ENCODE results near the gene TMC1.

Gene TMC1

DNA sequence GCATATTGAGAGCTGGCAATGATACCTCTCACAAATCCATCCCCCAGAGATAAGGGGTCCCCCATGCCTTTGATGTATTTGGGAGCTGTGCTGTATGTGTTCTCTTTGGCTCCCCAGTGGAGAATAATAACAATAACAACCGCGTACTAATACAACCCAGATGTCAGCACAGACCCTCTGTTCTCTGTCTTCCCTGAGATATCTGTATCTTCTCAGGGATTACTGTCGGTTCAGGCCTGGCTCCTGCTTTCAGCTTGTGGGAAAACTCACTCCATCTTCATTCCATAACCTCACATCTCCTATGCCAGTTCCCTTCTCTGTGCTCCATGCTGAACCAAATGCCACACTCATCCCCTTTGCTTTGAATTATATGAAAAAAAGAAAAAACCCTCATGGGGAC is 76.2 kb downstream of the TMC1 start:
- no peak overlapping the region for H3K4me3 ChIP-seq (ENCODE audit: low read depth in 1 of 5, low read length in 5 of 5)
- no peaks in the 10 kb centered on the region for H3K9me3 ChIP-seq (ENCODE audit: control insufficient read depth in 5 of 5, low read length in 5 of 5)
- no peaks in the 10 kb centered on the region for H3K27me3 ChIP-seq (ENCODE audit: control insufficient read depth in 5 of 5, insufficient read depth in 4 of 5, low read length in 5 of 5)
- no peak overlapping the region for H3K27ac ChIP-seq (ENCODE audit: low read depth, low read length)
- H3K36me3 ChIP-seq (ENCODE audit: control insufficient read depth in 5 of 5, insufficient read depth in 5 of 5, low read length in 5 of 5), result no peaks in the 10 kb centered on the region
- H3K9ac ChIP-seq (ENCODE audit: low read length in 5 of 5), result no peak overlapping the region
- peaks cover 0 to 13% (median 9%) of the 10 kb centered on the region in 5 donors for H3K4me1 ChIP-seq (ENCODE audit: control insufficient read depth in 5 of 5, insufficient read depth in 5 of 5, low read length in 5 of 5)

DNA sequence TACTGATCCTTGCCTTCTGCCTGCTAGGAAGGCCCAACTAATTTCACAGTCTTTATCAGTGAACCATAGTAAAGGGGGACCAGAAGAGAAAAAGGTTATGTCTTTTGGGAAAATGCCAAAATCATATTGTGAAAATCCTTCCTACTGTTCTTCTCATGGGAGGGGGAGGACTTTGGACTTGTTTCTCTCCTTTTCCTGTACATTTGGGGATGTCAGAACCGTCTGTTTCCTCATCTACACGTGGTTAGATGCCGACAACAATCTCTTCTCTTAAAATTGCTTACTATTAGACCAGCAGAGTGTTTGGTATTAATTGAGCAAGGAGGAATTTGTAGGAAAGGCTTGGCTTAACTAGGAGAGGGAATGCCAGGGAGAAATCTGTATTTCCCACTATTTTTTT is 77.2 kb downstream of the TMC1 start:
- Histone ChIP-seq H3K4me3 (ENCODE audit: low read depth in 1 of 5, low read length in 5 of 5) (no peak overlapping the region), H3K27ac (ENCODE audit: low read depth, low read length) (no peak overlapping the region), H3K4me1 (ENCODE audit: control insufficient read depth in 5 of 5, insufficient read depth in 5 of 5, low read length in 5 of 5) (peaks cover 0 to 9% (median 8%) of the 10 kb centered on the region in 5 donors), H3K9ac (ENCODE audit: low read length in 5 of 5) (no peak overlapping the region), H3K9me3 (ENCODE audit: control insufficient read depth in 5 of 5, low read length in 5 of 5) (no peaks in the 10 kb centered on the region), H3K36me3 (ENCODE audit: control insufficient read depth in 5 of 5, insufficient read depth in 5 of 5, low read length in 5 of 5) (no peaks in the 10 kb centered on the region), H3K27me3 (ENCODE audit: control insufficient read depth in 5 of 5, insufficient read depth in 4 of 5, low read length in 5 of 5) (no peaks in the 10 kb centered on the region)

DNA sequence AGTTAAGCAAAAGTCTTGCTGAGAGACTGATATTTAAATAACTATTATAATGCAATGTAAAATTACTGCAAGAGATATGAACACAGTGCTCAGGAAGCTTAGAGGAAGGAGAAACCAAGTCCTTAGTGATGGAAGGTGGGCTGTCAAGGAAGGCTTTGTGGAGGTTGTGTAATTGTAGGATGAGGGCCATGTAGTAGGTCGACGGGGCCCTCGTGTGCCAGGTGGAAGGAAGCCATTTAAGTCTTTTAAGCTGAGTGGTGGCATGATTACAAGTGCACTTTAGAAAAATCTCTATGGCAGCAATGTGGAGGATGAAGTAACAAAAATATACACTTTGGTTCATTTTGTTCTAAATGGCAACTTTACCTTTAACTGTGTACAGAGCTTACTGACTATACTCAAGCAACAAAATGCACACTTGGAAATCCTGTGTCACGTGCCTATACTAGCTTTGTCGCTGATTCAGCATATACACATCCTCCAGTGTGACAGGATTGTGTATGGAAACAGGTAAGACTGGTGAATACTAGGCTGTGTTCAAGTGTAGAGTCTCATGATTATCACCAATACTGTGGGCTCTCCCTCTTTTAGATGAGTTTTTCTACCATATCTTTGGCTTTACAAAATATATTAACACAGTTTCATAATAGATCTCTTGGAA is 78.6 kb downstream of the TMC1 start:
- Histone ChIP-seq H3K27ac (ENCODE audit: low read depth, low read length) (no peak overlapping the region), H3K4me3 (ENCODE audit: low read depth in 1 of 5, low read length in 5 of 5) (no peak overlapping the region), H3K4me1 (ENCODE audit: control insufficient read depth in 5 of 5, insufficient read depth in 5 of 5, low read length in 5 of 5) (peaks cover 0 to 9% (median 8%) of the 10 kb centered on the region in 5 donors), H3K27me3 (ENCODE audit: control insufficient read depth in 5 of 5, insufficient read depth in 4 of 5, low read length in 5 of 5) (no peaks in the 10 kb centered on the region), H3K9ac (ENCODE audit: low read length in 5 of 5) (no peak overlapping the region), H3K9me3 (ENCODE audit: control insufficient read depth in 5 of 5, low read length in 5 of 5) (no peaks in the 10 kb centered on the region), H3K36me3 (ENCODE audit: control insufficient read depth in 5 of 5, insufficient read depth in 5 of 5, low read length in 5 of 5) (no peaks in the 10 kb centered on the region)

DNA sequence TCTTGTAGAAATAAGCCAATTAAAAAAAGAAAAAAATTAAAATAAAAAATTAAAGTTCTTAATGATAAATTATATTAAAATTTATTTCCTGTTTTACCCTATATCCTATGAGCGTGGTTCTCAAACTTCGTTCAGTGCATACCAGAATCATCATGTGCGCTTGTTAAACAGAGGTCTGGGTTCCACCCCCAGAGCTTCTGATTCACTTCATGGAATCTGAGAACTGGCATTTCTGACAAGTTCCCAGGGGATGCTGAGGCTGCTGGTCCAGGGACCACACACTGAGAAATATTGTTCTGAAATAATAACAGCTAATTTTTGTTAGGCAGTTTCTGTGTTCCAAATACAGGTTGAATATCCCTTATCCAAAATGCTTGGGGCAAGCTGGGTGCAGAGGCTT is 79.3 kb downstream of the TMC1 start:
- Histone ChIP-seq H3K27me3 (ENCODE audit: control insufficient read depth in 5 of 5, insufficient read depth in 4 of 5, low read length in 5 of 5) (no peaks in the 10 kb centered on the region), H3K4me3 (ENCODE audit: low read depth in 1 of 5, low read length in 5 of 5) (no peak overlapping the region), H3K27ac (ENCODE audit: low read depth, low read length) (no peak overlapping the region), H3K4me1 (ENCODE audit: control insufficient read depth in 5 of 5, insufficient read depth in 5 of 5, low read length in 5 of 5) (peaks cover 0 to 9% (median 8%) of the 10 kb centered on the region in 5 donors), H3K36me3 (ENCODE audit: control insufficient read depth in 5 of 5, insufficient read depth in 5 of 5, low read length in 5 of 5) (no peaks in the 10 kb centered on the region), H3K9me3 (ENCODE audit: control insufficient read depth in 5 of 5, low read length in 5 of 5) (no peaks in the 10 kb centered on the region), H3K9ac (ENCODE audit: low read length in 5 of 5) (no peak overlapping the region)

DNA sequence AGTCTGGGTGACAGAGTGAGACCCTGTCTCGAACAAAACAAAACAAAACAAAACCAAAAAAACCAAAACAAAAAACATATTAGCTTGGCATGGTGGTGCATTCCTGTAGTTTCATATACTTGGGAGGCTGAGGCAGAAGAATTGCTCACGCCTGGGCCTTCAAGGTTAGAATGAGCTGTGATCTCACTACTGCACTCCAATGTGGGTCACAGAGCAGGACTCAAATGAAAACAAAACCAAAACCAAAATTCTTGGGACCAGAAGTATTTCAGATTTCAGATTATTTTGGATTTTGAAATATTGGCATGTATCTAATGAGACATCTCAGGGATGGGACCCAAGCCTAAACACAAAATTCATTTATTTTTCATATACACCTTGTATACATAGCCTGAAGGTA is 80.2 kb downstream of the TMC1 start:
- H3K4me1 ChIP-seq (ENCODE audit: control insufficient read depth in 5 of 5, insufficient read depth in 5 of 5, low read length in 5 of 5), result peaks cover 0 to 9% (median 8%) of the 10 kb centered on the region in 5 donors
- H3K9me3 ChIP-seq (ENCODE audit: control insufficient read depth in 5 of 5, low read length in 5 of 5), result no peaks in the 10 kb centered on the region
- H3K27me3 ChIP-seq (ENCODE audit: control insufficient read depth in 5 of 5, insufficient read depth in 4 of 5, low read length in 5 of 5), result no peaks in the 10 kb centered on the region
- no peaks in the 10 kb centered on the region for H3K36me3 ChIP-seq (ENCODE audit: control insufficient read depth in 5 of 5, insufficient read depth in 5 of 5, low read length in 5 of 5)
- H3K9ac ChIP-seq (ENCODE audit: low read length in 5 of 5), result no peak overlapping the region
- no peak overlapping the region for H3K27ac ChIP-seq (ENCODE audit: low read depth, low read length)
- H3K4me3 ChIP-seq (ENCODE audit: low read depth in 1 of 5, low read length in 5 of 5), result no peak overlapping the region

DNA sequence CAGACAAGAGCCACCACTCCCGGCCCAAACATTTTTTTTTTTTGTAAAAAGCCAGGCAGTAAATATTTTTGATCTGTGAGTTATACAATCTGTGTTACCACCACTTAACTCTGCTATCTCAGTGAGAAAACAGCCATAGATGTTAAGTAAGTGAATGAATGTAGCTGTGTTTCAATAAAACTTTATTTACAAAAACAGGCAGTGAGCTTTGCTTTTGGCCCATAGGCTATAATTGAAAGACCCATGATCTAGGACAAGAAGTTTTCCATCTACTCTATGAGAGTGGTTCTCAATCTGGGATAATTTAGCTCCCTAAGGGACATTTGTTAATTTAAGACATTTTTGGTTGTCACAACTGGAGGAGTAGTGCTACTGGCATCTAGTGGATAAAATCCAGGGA is 91.0 kb downstream of the TMC1 start:
- Histone ChIP-seq H3K4me1 (ENCODE audit: control insufficient read depth in 5 of 5, insufficient read depth in 5 of 5, low read length in 5 of 5) (no peaks in the 10 kb centered on the region), H3K9me3 (ENCODE audit: control insufficient read depth in 5 of 5, low read length in 5 of 5) (no peaks in the 10 kb centered on the region), H3K36me3 (ENCODE audit: control insufficient read depth in 5 of 5, insufficient read depth in 5 of 5, low read length in 5 of 5) (no peaks in the 10 kb centered on the region), H3K4me3 (ENCODE audit: low read depth in 1 of 5, low read length in 5 of 5) (no peak overlapping the region), H3K27me3 (ENCODE audit: control insufficient read depth in 5 of 5, insufficient read depth in 4 of 5, low read length in 5 of 5) (no peaks in the 10 kb centered on the region), H3K9ac (ENCODE audit: low read length in 5 of 5) (no peak overlapping the region), H3K27ac (ENCODE audit: low read depth, low read length) (no peak overlapping the region)

DNA sequence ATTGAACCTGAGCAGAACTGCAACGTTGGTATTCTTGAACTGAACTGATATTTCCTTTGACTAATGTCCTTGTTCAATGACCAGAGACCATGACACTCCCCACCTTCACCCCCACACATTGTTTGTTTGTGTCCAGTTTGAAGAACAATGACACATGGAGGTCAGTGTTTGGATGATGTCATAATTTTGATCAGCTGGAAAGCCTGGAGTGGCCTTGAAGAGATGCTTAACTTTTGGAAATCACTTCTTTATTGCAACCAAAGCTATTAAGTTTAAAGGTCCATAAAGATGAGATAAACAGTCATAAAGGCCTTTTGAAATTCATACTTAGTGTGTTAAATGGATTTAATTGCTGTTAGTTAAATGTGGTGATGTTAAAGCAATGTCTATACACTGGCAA is 92.7 kb downstream of the TMC1 start:
- H3K27ac ChIP-seq (ENCODE audit: low read depth, low read length), result no peak overlapping the region
- H3K4me3 ChIP-seq (ENCODE audit: low read depth in 1 of 5, low read length in 5 of 5), result no peak overlapping the region
- H3K27me3 ChIP-seq (ENCODE audit: control insufficient read depth in 5 of 5, insufficient read depth in 4 of 5, low read length in 5 of 5), result no peaks in the 10 kb centered on the region
- H3K9me3 ChIP-seq (ENCODE audit: control insufficient read depth in 5 of 5, low read length in 5 of 5), result no peaks in the 10 kb centered on the region
- H3K9ac ChIP-seq (ENCODE audit: low read length in 5 of 5), result no peak overlapping the region
- no peaks in the 10 kb centered on the region for H3K36me3 ChIP-seq (ENCODE audit: control insufficient read depth in 5 of 5, insufficient read depth in 5 of 5, low read length in 5 of 5)
- no peaks in the 10 kb centered on the region for H3K4me1 ChIP-seq (ENCODE audit: control insufficient read depth in 5 of 5, insufficient read depth in 5 of 5, low read length in 5 of 5)

DNA sequence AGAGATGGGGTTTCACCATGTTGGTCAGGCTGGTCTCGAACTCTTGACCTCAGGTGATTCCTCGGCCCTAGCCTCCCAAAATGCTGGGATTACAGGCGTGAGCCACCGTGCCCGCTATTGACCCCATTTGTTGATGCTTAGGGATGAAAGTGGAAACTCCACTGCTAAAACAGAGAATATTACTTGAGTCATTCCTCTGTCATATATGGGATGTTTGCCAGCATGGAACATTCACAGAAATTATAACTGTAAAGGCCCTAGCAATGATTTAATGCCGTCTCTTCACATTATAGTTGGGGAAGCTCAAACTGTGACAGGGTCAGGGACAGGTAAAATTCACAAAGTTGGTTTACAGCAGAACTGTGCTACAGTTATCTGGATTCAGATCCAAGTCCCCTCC is 94.5 kb downstream of the TMC1 start:
- Histone ChIP-seq H3K36me3 (ENCODE audit: control insufficient read depth in 5 of 5, insufficient read depth in 5 of 5, low read length in 5 of 5) (no peaks in the 10 kb centered on the region), H3K9ac (ENCODE audit: low read length in 5 of 5) (no peak overlapping the region), H3K27ac (ENCODE audit: low read depth, low read length) (no peak overlapping the region), H3K27me3 (ENCODE audit: control insufficient read depth in 5 of 5, insufficient read depth in 4 of 5, low read length in 5 of 5) (no peaks in the 10 kb centered on the region), H3K4me3 (ENCODE audit: low read depth in 1 of 5, low read length in 5 of 5) (no peak overlapping the region), H3K9me3 (ENCODE audit: control insufficient read depth in 5 of 5, low read length in 5 of 5) (no peaks in the 10 kb centered on the region), H3K4me1 (ENCODE audit: control insufficient read depth in 5 of 5, insufficient read depth in 5 of 5, low read length in 5 of 5) (no peaks in the 10 kb centered on the region)

DNA sequence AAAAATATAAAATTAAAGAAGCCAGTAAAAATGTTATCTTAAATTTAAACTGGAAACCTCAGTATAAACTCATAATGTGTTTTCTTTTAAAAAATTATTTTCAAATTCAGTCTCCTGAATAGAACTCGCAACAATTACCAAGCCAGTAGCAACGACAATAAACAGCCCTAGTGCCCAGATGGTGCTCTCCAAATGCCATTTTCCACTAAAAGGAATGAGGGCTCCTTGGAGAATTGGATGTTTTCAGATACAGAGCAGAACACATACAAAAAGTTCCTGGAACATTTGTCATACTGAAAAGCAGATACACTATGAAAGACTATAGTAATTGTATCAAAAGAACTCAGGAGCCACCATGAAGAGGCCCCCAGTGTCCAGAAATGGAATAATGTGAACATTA is 97.4 kb downstream of the TMC1 start:
- Histone ChIP-seq H3K9me3 (ENCODE audit: control insufficient read depth in 5 of 5, low read length in 5 of 5) (no peaks in the 10 kb centered on the region), H3K27ac (ENCODE audit: low read depth, low read length) (no peak overlapping the region), H3K27me3 (ENCODE audit: control insufficient read depth in 5 of 5, insufficient read depth in 4 of 5, low read length in 5 of 5) (no peaks in the 10 kb centered on the region), H3K4me3 (ENCODE audit: low read depth in 1 of 5, low read length in 5 of 5) (no peak overlapping the region), H3K4me1 (ENCODE audit: control insufficient read depth in 5 of 5, insufficient read depth in 5 of 5, low read length in 5 of 5) (no peaks in the 10 kb centered on the region), H3K9ac (ENCODE audit: low read length in 5 of 5) (no peak overlapping the region), H3K36me3 (ENCODE audit: control insufficient read depth in 5 of 5, insufficient read depth in 5 of 5, low read length in 5 of 5) (no peaks in the 10 kb centered on the region)

DNA sequence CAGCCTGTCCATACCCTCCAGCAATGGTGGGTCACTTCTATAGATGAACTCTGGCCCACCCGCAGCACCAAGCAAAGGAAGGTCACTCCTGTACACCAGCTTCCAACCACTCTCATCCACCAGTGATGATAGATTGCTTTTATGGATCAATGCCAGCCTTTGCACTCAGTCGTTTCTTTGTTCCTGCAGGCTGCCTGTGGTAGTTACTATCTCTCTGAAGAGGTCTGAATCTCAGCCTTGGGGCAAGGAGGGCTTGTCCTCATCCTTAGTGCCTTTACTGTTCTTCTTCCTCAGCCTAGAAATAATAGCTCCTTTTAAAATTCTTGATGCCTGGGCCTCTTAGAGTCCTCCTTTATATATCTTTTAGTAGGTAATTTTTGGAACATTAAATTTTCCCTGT is 100.8 kb downstream of the TMC1 start:
- Histone ChIP-seq H3K9me3 (ENCODE audit: control insufficient read depth in 5 of 5, low read length in 5 of 5) (no peaks in the 10 kb centered on the region), H3K27ac (ENCODE audit: low read depth, low read length) (no peak overlapping the region), H3K4me3 (ENCODE audit: low read depth in 1 of 5, low read length in 5 of 5) (no peak overlapping the region), H3K36me3 (ENCODE audit: control insufficient read depth in 5 of 5, insufficient read depth in 5 of 5, low read length in 5 of 5) (no peaks in the 10 kb centered on the region), H3K27me3 (ENCODE audit: control insufficient read depth in 5 of 5, insufficient read depth in 4 of 5, low read length in 5 of 5) (no peaks in the 10 kb centered on the region), H3K9ac (ENCODE audit: low read length in 5 of 5) (no peak overlapping the region), H3K4me1 (ENCODE audit: control insufficient read depth in 5 of 5, insufficient read depth in 5 of 5, low read length in 5 of 5) (no peaks in the 10 kb centered on the region)

DNA sequence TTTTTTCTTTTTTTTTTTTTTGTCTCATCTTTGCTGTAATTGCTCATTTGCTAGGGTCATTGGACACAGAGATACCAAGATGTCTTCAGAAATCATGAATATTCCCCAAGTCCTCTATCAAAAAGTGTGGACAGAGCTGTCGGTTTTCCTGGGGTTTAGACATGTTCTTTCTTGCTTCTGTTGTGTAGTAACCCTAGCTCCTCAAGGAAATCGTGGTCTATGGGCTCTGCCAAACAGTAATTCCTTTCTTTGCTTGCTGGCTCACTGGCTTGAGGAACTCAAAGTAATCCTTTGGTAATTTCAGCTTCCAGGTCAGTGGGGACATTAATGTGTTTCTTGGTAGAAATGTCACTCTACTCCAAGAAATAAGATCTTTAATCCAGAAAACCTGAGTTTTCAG is 101.7 kb downstream of the TMC1 start:
- Histone ChIP-seq H3K27ac (ENCODE audit: low read depth, low read length) (no peak overlapping the region), H3K9me3 (ENCODE audit: control insufficient read depth in 5 of 5, low read length in 5 of 5) (no peaks in the 10 kb centered on the region), H3K27me3 (ENCODE audit: control insufficient read depth in 5 of 5, insufficient read depth in 4 of 5, low read length in 5 of 5) (no peaks in the 10 kb centered on the region), H3K9ac (ENCODE audit: low read length in 5 of 5) (no peak overlapping the region), H3K36me3 (ENCODE audit: control insufficient read depth in 5 of 5, insufficient read depth in 5 of 5, low read length in 5 of 5) (no peaks in the 10 kb centered on the region), H3K4me1 (ENCODE audit: control insufficient read depth in 5 of 5, insufficient read depth in 5 of 5, low read length in 5 of 5) (no peaks in the 10 kb centered on the region), H3K4me3 (ENCODE audit: low read depth in 1 of 5, low read length in 5 of 5) (no peak overlapping the region)

Measured in subcutaneous abdominal adipose tissue (tissue), 5 donors.